NCI-H524 treated with DMSO at 0.1 percent for 48 hours (cell line): ENCODE data around the gene FCER1G.

Source experiments
- DNase-seq: peaks from one replicate; lab custom pipeline; 2025; lab: John Stamatoyannopoulos, UW

FCER1G gene

DNA sequence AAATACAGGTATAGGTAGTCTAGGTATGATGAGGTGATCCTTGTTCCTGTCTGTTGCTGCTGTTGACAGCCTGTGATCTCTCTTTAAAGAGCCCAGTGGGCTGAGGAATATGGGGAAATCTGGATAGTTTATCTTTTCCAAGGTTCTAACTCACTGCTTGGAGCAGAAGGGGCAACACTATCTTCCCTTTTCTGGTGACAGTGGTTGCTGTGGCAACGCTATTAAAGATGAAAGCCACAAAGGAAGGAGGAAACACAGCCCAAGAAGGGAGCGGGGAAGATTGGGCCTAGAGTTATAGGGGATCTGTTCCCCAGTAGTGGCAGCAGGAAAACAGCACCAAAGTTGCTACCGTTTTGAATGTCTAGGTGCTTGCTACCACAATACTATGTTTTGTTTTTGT, 52.2 kb downstream of the FCER1G start:
- no peak for DNase-seq
